Activated CD4-positive, alpha-beta T cell treated with anti-CD3 and anti-CD28 coated beads, Interleukin-2, amount 50 U/mL, for 48 hours (primary cell): ENCODE data around the gene FBXW10.
"Not testable (repeated sequence)": the region's sequence is repeated elsewhere in the genome, so short reads cannot be mapped to it uniquely, and the experiment has no call there.

ENCODE experiments used
- DNase-seq, 2 experiments: peaks; one replicate each; pipeline ENCODE4 v3.0.0-alpha.2; 2020

FBXW10 gene, protein sequence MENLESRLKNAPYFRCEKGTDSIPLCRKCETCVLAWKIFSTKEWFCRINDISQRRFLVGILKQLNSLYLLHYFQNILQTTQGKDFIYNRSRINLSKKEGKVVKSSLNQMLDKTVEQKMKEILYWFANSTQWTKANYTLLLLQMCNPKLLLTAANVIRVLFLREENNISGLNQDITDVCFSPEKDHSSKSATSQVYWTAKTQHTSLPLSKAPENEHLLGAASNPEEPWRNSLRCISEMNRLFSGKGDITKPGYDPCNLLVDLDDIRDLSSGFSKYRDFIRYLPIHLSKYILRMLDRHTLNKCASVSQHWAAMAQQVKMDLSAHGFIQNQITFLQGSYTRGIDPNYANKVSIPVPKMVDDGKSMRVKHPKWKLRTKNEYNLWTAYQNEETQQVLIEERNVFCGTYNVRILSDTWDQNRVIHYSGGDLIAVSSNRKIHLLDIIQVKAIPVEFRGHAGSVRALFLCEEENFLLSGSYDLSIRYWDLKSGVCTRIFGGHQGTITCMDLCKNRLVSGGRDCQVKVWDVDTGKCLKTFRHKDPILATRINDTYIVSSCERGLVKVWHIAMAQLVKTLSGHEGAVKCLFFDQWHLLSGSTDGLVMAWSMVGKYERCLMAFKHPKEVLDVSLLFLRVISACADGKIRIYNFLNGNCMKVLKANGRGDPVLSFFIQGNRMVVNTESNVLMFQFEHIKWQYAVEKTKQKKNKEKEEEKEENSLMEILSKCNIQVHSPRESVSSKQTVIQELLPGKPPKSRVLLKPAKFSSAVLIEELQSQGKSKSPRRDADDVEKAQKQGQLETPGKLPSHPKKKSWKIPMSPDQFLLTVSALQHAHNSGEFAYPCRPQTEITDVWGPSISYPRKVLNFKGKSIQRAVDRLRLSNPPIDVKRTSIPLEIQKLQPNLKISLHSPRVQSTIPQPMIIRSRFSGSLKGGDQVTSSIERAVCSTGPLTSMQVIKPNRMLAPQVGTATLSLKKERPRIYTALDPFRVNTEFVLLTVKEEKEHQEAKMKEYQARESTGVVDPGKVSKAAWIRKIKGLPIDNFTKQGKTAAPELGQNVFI

DNA sequence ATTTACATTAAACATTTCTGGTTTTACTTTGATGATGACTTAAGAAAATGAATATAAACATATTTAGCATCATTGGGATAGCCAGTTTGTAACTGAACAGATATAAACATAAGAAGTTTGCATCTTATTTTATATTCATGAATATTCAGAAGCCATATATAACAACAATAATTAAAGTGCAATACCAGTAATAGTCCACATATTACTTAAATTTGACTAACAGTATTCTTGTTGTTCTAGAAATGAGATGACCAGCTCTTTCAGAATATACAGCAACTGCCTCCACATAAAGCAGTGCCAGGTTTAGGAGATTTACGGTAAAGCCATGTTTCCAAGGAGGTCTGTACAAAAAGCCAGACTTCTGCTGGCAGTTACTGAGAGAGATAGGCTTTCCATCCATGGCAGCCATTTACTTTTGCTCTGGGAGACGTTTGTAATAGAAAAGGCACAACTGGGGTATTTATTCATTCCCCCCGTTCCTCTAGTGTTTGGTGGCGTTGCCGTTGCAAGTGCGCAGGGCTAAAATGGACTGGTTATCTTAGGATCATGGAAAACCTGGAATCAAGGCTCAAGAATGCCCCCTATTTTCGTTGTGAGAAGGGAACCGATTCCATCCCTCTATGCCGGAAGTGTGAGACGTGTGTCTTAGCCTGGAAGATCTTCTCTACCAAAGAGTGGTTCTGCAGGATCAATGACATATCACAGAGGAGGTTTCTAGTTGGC is at the start of gene FBXW10:
TSS of gene FBXW10 (plus strand) at position 356 of the 723 bp plus-strand sequence. CDS start at position 547, 191 bp downstream.
- not testable (repeated sequence) for DNase-seq

DNA sequence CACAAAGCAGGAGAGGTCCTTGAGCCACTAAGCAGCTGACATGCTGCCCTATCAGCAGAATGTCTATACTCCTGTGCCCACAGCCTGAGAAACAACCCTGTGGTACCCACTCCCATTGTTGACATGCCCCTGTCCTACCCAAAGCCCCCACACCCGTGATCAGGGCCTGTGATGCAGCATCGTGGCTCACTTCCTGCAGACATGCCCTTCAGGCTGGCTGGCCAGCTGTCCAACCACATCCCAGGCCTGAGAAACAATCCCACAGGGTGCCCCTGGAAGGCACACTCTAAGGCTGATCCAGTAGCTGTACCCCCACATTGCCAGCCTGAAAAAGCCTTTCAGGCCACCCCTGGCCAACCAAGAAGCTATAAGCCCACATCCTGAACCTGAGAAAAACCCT is 48.7 kb upstream of the FBXW10 start:
- not testable (repeated sequence) for DNase-seq

DNA sequence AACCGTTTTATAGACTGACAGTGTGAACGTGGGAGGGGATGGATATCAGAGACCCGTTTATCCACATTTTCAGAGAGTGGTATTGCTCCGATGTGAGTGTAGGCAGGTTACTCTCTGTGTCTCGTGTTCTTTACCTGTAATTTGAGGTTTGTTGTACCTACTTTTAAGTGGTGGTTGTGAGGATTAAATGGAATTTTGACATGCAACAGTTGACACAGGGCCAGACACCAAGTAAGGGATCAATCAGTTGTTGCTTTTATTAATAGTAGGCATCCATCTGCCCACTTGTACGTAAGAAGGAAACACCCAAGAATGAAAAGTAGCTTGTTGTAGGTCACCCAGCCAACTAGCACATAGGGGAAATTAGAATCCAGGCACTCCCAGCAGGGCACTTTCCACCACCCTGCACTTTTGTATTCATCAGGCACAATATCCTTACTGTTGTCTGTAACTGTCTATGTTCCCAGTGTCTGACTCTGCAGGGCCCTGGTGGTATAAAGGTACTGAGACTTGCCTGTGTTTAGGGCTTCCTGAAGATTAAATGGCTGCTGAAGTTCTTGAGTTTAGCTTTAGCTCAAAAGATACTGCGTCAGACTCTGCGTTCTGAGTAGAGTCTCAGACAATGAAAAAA is 45.3 kb upstream of the FBXW10 start:
- DNase-seq: not testable (repeated sequence)

DNA sequence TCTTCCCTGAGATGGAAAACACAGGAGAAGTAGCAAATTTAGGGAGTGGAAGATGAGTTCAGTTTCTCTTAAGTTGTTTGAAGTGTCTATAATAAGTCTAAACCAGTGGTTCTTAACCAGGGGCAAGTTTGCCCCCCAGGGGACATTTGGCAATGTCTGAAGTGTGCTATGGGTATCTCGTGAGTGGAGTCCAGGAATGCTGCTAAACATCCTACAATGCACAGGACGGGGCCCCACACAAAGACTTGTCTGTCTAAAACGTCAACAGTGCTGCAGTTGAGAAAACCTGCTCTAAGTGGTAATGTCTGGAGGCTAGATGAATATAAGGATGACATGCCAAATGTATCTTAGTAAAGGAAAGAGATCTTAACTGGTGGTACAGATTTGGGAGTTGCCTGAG is 37.9 kb upstream of the FBXW10 start:
- DNase-seq: not testable (repeated sequence)

DNA sequence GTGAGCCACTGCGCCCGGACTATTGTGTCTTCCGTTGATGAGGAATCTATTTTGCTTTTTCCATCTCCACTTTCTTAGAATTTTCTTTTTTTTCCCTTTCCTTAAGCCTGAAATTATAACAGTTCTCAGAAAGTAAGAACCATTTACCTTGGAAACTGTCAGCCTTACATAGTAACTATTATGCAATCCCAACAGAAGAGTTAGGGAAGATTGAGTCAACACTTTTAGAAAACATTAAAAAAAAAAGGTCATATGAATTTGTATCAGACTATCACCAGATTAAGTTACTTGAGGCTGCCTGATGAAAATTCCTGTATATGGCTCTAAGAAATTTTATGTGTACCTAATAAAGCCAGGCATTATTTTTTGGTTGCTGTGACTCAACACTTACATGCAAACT is 35.6 kb upstream of the FBXW10 start:
- DNase-seq: not testable (repeated sequence)

DNA sequence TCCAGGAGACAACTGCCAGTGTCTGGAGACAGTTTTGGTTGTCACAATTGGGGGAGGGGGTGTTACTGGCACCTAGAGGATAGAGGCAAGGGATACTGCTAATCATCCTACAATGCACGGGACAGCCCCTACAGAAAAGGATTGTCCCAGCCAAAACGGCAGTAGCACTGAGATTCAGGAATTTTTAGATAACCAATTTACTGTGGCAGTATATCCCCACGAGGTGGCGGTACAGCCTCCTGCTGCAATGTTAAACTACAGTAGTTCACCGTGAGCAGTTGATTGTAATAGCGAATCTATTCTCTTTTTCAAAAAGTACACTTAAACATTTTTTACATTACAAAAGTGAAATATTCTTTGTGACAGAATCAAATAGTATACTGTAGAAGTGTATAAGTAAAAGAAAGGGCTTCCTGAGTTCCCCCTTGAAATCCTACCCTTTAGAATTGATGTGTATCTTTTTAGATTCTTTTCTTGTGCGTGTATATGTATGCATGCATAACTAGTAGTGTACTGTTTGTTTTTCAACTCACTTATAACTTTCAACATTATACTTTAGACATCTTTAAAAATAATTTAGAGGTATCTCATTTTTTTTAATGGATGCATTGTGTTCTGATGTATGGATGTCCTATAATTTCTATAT is 31.4 kb upstream of the FBXW10 start:
- peak; percentile 64 to 74 for DNase-seq

DNA sequence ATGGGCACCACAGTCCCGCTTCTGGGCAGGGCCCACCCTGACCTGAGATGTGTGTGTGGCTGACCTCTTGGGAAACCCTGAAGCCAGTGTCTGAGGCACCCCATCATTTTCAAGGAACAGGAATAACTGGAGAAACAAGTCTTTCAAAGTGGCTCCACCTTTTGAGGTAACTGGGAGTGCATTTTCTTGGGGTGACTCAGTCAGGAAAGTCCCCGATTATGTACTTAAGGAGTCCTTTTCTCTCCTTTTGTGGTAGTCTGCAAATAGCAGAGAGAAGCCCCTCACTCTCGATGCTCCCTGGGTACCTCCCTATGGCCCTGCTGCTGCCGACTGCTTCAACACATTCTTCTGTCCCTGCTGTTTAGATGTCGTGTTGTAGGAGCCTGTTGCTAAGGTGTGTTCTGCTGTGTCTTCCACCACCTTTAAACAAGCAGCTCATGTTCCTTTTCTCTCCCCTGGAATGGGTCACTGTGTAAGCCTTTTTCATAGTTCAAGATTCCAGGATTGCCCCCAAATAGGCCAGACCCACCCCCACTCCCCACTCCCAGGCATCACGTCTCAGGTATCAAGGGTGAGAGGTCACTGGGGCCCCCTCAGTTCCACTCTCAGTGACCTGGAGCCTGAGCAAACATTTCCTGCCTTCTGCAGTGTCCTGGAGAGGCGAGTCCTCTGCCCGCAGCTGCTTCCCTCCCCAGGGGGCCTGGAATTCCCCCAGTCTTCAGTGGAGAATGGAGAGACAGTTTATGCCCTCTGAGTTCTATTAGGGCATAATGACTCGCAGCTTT is 25.0 kb upstream of the FBXW10 start:
- not testable (repeated sequence) for DNase-seq

DNA sequence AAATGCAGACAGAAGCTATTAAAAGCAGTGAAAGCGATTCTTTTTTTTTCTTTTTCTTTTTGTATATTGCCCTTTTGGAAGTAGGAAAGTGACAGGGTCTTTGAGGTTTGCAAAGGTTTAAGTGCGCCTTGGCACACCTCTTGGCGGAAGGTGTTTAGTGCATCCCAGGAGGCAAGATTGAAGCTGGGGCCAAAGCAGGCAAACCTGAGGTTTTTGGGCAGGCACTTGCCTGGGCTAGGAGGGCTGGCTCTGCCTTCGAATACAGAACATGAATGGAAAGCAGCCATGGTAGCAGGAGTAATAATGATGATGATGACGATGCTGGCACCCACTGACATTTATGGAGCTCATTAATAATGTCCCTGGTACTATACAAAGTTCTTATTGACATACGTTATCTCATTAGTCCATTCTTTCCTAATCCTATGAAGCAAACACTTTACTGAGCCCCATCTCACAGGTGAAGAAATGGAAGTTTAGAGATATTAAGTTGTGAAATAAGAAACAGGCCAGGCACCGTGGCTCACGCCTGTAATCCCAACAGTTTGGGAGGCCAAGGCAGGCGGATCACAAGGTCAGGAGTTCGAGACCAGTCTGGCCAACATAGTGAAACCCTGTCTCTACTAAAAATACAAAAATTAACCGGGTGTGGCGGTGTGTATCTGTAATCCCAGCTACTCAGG is 24.3 kb upstream of the FBXW10 start:
- DNase-seq: not testable (repeated sequence)

DNA sequence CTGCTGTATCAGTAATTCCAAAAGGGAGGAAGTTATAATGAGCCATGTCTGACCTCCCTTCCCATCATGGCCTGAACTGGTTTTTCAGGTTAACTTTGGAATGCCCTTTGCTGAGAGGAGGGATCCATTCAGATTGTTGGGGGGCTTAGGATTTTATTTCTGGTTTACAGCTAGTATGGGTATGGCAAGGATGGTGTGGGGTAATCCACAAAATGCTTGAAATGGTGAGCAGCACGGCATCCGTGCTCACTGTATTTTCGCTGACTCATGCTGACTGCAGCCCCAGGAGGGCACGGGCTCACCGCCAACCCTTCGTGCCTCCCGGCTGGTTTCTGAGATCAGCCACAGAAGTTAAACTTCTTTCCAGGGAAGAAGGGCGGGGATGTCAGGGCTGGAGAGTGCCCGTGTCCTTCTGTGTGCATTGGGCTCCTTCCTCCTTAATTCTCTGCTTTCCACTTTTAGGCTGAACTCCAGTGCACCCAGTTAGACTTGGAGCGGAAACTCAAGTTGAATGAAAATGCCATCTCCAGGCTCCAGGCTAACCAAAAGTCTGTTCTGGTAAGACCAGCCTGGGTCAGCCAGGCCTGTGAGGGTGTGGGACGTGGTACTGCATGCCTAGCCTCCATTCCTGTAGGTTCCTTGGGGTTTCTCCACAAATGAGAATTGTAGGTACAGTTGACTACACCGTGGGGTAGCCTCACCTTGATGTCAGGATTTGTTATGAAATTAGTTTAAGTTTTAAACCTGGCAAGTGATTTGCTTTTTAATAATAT is 21.9 kb upstream of the FBXW10 start:
- not testable (repeated sequence) for DNase-seq

DNA sequence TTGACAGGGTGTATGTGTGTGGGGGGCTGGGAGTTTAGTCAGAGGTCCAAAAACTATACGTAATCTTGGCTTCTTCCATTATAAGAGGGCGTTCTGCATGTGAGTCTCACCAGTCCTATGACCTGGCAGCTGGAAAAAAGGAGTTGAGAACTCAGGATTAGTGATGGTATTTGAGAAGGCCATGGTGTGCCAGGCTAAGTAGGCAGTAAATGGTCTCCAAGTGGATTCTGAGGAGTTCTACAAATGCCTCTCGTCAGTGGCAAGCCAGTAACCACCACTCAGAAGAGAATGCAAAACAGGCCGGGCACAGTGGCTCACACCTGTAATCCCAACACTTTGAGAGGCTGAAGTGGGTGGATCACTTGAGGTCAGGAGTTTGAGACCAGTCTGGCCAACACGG is 21.2 kb upstream of the FBXW10 start:
- DNase-seq: not testable (repeated sequence)

DNA sequence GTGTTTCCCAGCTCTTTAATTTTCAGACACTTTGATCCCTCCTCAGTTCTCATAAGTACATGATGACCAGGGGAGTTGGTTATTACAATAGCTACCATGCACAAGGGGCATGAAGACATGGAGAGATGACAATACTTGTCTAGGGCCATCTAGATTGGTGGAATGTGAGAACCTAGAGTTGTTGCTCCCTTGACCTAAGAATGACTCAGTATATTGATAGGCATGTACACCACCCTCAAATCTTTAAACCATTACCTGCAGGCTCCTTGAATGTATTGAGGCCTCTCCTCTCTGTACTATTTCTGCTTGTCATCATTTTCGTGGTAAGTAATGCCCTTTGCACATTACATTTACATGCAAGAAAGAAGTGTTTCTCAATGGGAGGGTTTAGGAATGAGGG is 20.3 kb upstream of the FBXW10 start:
- not testable (repeated sequence) for DNase-seq

DNA sequence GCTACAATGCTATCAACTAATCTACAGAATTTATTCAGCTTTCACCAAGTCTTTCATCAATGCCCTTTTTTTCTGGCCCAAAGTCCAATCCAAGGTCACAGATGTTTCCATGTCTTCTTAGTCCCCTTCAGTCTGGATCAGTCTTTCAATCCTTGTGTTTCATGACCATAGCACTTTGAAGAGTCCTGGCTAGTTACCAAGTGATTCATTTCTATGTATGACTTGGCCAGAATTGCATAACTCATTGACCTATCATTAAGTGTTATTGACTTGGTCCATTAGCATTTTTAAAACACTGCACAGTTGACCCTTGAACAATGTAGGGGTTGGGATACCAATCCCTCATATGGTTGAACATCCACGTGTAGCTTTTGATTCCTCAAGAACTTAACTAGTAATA is 11.4 kb upstream of the FBXW10 start:
- not testable (repeated sequence) for DNase-seq

DNA sequence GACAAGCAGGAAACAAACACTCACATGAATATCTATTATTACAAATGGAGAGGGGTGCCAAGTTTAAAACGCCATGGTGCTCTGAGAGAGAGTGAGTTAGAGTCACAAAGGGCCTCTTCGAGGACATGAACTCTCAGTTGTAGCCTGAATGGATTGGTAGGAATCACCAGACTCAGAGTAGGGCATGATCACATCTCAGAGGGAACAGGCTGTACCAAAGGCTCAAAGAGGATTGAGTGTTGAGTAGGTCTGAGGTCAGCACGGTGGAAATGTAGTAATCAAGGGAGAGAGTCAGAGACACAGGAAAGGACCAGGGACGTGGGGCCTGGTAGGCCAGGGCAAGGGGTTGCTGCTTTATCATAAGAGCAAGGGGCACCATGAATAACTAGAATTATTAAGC is 10.5 kb upstream of the FBXW10 start:
- not testable (repeated sequence) for DNase-seq

DNA sequence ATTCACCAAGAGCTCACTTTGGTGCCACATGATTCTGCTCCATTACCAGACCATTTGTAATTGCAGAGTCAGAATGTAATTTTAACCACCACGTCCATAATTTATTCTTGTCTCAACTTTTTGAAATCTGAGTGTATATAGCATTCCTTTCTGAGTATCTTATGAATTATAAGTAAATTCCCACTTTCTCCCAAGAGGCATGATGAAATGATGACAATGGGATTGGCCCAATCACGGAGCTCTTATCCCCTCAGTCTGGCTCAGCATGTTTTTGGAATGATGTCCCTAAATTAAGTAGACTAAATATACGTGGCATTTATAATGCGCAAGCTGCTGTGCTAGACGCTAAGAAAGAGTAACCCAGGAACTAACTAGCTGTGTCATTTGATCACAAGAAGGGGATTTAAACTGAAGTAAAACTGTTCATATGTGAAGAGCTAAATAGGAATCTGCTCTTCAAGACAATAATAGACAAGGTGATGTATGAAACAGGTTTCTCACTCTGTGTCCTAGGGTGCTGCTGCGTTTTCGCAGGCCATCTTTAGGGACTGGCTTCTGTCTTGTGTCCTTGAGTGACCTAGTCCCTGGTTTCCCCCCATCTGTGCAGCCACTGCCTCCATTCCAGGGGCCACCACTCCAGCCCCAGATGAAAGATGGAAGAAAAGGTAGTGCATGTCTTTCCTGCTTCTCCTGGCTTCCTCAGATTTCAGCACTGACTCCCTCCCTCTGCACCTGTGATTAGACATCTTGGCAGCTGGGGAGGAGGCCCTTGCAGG is 4.0 kb upstream of the FBXW10 start:
- not testable (repeated sequence) for DNase-seq

DNA sequence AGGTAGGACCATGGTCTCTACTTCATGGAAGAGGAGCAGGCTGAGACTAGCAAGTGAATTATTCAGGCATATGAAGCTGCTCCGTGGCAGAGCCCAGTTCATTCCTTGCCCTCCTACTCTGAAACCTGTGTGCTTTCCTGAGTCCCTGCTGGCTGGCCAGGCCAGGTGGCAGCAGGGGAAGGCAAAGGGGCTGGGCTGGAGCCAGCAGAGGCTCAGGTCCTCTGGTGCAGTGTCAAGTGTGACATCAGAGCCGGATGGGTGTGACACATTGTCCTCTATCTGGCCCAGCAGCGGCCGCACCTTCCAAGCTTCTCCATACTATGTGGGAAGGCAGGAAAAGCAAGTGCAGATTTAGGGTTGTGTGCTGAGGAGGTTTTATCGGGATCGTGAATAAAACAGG is 2.6 kb upstream of the FBXW10 start:
- not testable (repeated sequence) for DNase-seq

DNA sequence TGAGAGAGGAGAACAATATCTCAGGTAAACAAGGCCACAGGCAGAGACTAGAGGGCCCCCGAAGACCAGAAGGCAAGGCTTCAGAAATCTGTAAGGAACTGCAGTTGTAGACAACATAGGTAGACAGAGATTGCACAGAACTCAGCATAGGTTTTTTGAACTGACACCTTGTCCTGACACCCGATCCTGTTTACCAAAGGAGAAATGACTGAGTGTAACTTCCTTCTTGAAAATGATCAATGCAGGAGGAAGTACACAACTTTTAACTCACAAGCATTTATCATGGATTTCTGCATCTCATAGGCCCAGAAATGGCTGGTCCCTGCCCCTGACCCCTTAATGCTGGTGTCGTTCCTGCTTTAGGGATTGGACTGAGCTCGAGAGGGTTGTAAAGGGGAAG is 872 bp downstream of the FBXW10 start:
- DNase-seq: not testable (repeated sequence)

DNA sequence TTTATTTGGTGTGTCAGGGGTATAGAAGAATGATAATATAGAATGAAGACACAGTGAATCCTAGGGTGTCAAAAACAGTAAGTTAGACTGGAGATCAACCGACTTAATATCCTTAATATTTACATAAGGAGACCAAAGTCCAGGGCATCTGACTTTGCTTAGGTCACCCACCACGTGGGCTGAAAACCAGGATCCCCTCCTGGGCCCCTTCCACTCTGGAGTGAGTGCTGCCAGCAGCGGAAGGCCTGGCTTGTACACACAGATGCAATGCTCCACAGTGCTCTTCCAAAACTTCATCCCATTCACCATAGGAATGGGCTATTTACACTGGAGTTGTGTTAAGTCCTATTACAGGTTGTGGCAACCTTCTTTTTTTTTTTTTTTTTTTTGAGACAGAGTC is 2.7 kb downstream of the FBXW10 start:
- DNase-seq: not testable (repeated sequence)

DNA sequence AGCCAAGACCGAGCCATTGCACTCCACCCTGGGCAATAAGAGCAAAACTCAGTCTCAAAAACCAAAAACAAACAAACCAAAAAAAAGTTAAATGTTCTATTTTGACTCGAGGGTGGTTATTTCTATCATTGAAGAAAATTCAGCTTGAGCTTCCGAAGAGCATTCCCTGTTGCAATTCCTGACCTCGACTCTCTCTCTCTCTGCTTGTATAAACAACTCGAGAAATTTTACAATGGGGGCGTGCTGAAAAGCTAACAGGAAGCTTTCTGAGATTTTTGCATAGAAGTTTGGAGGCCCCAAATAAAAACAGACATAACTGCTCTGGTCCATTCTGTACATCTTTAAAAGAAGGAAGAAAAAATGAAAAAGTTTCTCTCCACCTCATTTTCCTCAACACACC is 3.6 kb downstream of the FBXW10 start:
- not testable (repeated sequence) for DNase-seq
